GM21786 (cell line): ENCODE measurements around the gene ACMSD.
"Not testable (repeated sequence)": the region's sequence is repeated elsewhere in the genome, so short reads cannot be mapped to it uniquely, and the experiment has no call there.

Experiments
- ATAC-seq: cut with Tn5 transposase; IDR thresholded peaks from one replicate; pipeline ENCODE4 v1.9.1; 2021; ENCODE audit not compliant: unreplicated experiment

The ACMSD gene

DNA sequence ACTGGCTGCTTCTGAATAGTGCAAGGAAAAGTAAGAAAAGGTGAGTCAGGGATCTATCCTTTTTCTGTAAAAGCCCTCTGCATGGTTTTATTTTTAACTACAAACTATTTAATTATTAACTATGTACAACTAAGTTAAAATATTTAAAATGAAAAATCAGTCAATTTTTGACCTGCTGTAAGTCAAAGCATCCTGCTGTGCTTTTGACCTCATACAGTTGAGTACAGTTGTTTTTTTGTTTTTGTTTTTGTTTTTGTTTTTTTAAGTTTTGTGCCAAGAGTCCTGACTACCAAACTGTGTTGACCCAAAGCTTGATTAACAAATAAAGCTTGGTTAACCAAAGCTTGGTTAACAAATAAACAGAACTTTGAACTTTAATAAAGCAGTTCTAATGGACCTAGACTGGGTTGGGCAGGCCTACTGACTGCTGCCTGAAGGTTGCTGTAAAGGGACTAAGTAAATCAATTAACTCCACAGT is at the start of gene ACMSD:
Gene ACMSD (plus strand): TSS at position 474 of the 478 bp plus-strand sequence. CDS start 67 bp downstream, outside the sequence.
- ATAC-seq = no peak

GRCh38 chr2:134790487-134790886 is 47.9 kb upstream of the ACMSD start:
- no peak for ATAC-seq

GRCh38 chr2:134791616-134792015 is 46.8 kb upstream of the ACMSD start:
- ATAC-seq = no peak

GRCh38 chr2:134792186-134792585 is 46.2 kb upstream of the ACMSD start:
- no peak for ATAC-seq

DNA sequence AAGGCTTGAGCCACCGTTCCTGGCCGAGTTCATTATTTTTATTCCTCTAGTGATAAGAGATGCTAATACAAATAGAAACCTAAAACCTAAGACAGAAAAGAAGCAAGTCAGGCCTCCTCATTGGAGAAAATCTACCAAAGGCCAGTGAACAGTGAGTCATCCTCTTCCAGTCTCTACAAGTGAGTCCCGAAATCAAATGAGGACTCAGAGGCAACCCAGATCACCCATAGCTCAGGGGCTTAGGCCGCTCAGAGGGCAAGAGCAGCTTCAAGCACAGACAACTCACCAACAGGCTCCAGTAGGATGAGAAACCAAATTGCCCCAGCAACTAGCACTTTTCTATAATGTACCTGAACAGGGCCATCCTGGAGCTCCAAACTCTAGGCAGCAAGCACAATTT is 42.7 kb upstream of the ACMSD start:
- no peak for ATAC-seq

GRCh38 chr2:134796373-134796772 is 42.0 kb upstream of the ACMSD start:
- no peak for ATAC-seq

- ATAC-seq = no peak
Measured at GRCh38 chr2:134799936-134800335, 38.5 kb upstream of the ACMSD start.

- ATAC-seq = no peak
Measured at GRCh38 chr2:134800341-134800740, 38.1 kb upstream of the ACMSD start.

DNA sequence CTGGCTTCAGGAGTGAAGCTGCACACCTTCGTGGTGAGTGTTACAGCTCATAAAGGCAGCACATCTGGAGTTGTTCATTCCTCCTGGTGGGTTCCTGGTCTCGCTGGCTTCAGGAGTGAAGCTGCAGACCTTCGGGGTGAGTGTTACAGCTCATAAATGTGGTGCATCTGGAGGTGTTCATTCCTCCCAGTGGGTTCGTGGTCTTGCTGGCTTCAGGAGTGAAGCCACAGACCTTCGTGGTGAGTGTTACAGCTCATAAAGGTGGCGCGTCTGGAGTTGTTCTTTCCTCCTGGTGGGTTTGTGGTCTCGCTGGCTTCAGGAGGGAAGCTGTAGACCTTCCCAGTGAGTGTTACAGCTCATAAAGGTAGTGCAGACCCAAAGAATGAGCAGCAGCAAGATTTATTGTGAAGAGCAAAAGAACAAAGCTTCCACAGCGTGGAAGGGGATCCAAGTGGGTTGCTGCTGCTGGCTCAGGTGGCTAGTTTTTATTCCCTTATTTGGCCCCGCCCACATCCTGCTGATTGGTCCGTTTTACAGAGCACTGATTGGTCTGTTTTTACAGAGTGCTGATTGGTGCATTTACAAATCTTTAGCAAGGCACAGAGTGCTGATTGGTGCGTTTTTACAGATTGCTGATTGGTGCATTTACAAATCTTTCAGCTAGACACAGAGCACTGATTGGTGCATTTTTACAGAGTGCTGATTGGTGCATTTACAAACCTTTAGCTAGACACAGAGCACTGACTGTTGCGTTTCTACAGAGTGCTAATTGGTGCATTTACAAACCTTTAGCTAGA is 34.6 kb upstream of the ACMSD start:
- not testable (repeated sequence) for ATAC-seq

DNA sequence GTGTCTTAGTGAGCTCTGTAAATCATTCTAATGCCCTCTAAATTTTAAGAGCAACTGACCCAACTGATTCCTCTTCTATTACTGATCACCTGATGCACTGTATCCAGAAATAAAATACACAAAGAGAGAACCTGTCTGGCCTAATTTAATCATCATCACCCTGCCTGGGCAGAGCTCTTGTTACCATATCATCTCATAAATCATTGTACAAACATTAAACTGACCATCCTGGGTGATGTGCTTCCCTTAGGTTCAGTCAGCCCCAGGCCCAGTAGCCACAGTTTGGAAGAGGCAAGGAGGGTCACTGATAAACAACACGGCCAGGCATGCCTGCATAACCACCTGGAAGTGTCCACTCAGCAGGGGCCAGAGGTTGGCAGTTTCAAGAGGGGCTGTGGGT is 22.7 kb upstream of the ACMSD start:
- ATAC-seq = no peak

GRCh38 chr2:134818321-134818720 is 20.1 kb upstream of the ACMSD start:
- ATAC-seq = no peak

DNA sequence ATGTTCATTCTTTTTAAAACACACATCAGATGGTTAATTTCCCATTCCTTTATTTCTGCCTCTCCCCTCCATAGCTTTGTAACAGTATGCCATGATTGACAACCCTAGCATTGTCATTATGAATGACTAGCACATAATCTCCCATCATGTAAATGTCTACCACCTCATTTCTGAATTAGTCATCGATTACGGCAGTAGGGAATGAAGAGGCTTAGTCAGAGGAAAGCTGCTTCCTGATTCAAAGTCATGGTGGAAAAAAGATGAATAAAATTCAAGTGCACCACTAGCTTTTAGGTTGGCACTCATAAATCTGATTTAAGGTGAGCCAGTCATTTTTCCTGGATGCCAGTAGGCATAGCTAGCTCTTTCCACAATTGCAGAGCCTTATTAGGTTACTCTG is 19.1 kb upstream of the ACMSD start:
- ATAC-seq = no peak

GRCh38 chr2:134823431-134823830 is 15.0 kb upstream of the ACMSD start:
- ATAC-seq = no peak

- no peak for ATAC-seq
Measured at GRCh38 chr2:134823832-134824231, 14.6 kb upstream of the ACMSD start.

- ATAC-seq = not testable (repeated sequence)
Measured at GRCh38 chr2:134825716-134826115, 12.7 kb upstream of the ACMSD start.

DNA sequence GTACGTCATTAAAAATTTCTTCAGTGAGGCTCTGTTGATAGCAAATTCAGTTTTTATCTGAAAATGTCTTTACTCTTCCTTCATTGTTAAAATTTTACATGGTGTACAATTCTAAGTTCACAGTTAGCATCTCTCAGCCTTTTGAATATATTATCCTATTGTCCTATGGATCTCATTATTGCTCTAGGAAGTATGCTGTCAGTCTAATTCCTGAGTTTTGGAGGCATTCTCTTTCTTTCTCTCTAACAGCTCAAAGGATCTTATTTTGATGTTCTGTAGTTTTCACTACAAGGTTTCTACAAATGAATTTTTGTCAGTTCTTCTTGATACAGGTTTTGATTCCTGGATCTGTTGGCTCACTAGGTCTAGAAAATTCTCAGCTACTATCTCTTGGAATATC is 2.9 kb upstream of the ACMSD start:
- no peak for ATAC-seq

DNA sequence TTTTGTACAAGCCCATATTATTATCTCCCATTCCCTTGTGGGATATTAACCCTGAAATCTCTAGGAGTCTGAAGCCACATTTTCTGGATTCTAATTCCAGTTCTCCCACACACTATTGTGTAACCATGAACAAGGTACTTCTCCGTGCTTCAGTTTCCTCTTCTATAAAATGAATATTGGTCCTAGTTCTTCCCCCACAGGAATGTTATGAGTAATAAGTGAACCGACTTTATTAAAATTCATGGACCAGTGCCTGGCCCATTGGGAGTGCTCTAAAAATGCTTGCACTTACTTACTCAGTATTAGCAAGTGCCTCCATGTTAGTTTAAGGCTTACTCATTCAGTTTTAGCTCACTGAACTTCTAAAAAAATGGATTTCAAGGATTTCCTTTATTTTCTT is 1.4 kb upstream of the ACMSD start:
- no peak for ATAC-seq

GRCh38 chr2:134839649-134840048 is 1.2 kb downstream of the ACMSD start:
- ATAC-seq = no peak

DNA sequence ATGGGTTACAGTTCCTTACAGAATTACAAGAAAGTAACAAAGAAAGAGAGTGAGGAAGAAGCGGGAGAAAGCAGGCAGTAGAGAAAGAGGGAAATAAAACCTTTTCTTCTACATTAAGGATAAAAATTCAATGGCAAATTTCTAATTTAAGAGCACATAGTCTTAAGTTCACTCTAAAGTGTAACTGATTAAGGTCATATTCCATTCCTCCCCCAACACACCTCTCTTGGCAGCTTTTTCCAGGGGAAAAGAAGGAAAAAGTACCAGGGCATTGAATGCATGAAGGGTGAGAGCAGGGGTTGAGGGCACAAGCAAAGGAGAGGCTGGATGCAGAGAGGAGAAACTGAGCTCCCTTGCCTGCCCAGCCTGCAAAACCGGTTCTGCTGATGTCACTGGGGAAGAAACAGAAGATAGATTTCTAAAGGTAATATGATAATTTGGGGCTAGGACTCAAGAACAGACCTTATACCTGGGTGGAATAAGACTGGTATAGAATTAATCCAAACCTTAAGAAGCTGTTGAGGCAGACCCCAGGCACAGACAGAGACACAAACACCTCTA is 4.6 kb downstream of the ACMSD start:
- ATAC-seq = no peak

DNA sequence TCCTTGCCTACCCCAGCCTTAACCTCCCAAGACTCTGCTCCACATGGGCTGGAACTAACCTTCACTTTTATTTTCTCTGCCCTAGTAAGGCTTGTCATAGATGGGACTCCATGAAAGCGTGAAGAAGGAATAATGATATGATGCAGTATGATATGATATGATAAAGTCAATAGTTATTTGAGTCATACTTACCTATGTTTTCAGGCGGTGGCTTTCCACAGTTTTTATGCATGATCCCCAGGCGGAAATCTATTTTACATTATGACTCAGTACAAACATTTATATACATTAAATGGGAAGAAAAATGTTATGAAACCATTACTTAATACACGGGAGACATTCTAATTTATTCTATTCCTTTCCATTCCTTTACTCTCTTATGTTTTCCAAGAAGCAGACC is 5.6 kb downstream of the ACMSD start:
- no peak for ATAC-seq

DNA sequence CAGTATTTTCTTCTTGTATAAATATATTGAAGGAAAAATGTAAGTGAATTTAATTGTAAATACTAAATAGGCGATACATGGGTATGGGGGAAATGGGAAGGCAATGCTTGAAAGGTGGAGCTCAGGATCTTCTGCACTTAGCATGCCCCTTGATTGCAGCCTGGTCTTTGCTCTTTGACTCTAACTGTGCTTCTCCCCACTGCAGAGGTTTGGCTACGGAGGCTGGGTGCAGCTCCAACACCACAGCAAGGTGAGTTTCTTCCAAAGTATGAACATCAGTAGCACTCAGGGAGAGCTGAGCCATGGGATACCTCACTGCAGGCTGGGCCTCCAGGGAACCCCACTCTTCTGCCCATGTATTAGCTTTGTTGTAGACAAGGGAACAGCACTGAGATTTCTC is 6.6 kb downstream of the ACMSD start:
- ATAC-seq = no peak

- ATAC-seq = no peak
Measured at GRCh38 chr2:134845719-134846118, 7.3 kb downstream of the ACMSD start.

DNA sequence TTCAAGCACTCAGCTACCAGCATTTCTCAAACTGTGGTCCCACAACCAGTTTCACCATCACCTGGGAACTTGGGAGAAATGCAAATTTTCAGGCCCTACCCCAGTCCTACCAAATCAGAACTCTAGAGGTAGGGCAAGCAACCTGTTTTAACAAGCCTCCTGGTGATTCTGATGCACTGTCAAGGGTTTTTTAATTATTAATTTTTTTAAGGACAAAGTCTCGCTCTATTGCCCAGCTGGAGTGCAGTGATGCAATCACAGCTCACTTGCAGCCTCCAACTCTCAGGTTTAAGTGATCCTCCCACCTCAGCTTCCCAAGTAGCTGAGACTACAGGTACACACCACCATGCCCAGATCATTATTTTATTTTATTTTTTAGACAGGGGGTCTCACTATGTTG is 7.8 kb downstream of the ACMSD start:
- no peak for ATAC-seq
